ENCODE data around the gene LHFPL3. TPM values are rescaled to one million over a fixed set of nuclear protein-coding genes. Genes with fewer than 3 reads are reported as not detected.

LHFPL3 gene
- total RNA-seq, 6 experiments from 2014 or later = not detected

DNA sequence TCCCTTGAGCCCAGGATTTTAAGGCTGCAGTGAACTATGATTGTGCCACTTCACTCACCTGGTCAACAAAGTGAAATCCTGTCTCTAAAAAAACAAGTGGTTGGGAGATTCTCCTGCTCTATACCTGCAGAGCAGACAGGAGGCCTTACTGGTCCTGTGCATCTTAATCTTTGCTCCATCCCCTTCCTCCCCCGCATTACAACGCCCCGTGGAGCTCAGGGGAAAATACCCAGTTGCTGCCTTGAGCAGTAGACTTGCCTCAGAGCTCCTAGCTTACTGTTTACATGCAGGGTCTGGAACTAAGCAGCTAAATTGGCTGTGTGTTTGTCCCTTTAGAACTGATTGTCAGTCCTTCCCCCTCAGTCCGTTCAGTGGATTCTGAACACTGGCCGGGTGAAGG lies 561.8 kb downstream of the LHFPL3 start:
- WGBS (ENCODE audit: insufficient coverage, low coverage, low lambda C conversion rate, missing lambda C conversion rate) = 30% methylated on average over 2 of the region's 5 CpGs
- DNase-seq (no peak), ATAC-seq (no peak)
- Histone ChIP-seq H3K27ac (no peak overlapping the region), H3K9me3 (no peaks in the 10 kb centered on the region), H3K36me3 (no peaks in the 10 kb centered on the region), H3K4me3 (no peak overlapping the region), H3K27me3 (no peaks in the 10 kb centered on the region), H3K4me1 (no peaks in the 10 kb centered on the region)
- TF ChIP-seq POLR2A (IDR thresholded peaks at IDR 0.05) = no peak
- intact Hi-C loops (cut with DNase I) = no loop called here

DNA sequence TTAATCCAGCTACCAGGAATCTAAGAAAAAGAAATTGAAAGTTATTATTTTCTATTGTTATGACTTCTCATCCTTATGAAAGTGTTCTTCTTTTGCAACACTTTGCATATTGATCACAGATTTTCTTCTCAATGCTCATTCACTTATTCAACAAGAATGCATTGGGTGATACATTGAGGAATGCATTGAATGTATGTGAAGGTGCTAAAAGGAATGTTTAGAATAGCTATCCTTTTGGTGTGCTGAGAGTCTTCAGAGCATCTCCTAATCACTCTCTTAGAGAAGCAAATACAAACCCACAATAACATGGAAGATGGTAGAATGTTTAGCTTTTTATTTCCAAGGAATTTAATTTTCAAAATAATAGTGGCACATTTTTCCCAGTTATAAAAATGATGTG lies 563.5 kb downstream of the LHFPL3 start:
- DNase-seq = no peak
- no peak for TF ChIP-seq POLR2A (IDR thresholded peaks at IDR 0.05)
- TF ChIP-seq, protein P1, sequence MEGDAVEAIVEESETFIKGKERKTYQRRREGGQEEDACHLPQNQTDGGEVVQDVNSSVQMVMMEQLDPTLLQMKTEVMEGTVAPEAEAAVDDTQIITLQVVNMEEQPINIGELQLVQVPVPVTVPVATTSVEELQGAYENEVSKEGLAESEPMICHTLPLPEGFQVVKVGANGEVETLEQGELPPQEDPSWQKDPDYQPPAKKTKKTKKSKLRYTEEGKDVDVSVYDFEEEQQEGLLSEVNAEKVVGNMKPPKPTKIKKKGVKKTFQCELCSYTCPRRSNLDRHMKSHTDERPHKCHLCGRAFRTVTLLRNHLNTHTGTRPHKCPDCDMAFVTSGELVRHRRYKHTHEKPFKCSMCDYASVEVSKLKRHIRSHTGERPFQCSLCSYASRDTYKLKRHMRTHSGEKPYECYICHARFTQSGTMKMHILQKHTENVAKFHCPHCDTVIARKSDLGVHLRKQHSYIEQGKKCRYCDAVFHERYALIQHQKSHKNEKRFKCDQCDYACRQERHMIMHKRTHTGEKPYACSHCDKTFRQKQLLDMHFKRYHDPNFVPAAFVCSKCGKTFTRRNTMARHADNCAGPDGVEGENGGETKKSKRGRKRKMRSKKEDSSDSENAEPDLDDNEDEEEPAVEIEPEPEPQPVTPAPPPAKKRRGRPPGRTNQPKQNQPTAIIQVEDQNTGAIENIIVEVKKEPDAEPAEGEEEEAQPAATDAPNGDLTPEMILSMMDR (IDR thresholded peaks at IDR 0.05) = no peak
- Histone ChIP-seq H3K27ac (no peak overlapping the region), H3K27me3 (no peaks in the 10 kb centered on the region), H3K9me3 (no peaks in the 10 kb centered on the region), H3K4me3 (no peak overlapping the region), H3K4me1 (no peaks in the 10 kb centered on the region), H3K36me3 (no peaks in the 10 kb centered on the region)
- no peak for ATAC-seq
- intact Hi-C loops (cut with DNase I) = no loop called here

DNA sequence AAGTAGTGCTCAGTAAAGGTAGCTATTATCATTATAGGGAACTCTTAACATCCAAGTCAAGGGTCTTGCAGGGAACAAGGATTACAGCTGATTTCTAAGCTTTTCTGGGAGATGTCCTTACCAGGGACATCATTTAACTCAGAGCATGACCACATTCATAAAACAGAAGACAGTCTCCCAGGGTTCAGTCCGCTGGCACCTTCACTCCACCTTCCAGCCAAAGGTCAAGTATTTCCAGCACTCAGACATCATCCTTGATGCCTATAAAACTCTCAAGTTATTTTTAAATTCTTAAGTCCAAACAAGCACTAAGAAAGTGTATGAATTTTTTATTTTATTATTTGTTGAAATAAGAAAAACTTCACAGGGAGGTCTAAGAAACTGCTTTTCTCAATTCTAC lies 565.9 kb downstream of the LHFPL3 start:
- intact Hi-C loops (cut with DNase I) = no loop called here
- no peak for ATAC-seq
- DNase-seq = no peak
- no peak overlapping the region for H3K27ac ChIP-seq
- H3K27me3 ChIP-seq = no peaks in the 10 kb centered on the region
- no peaks in the 10 kb centered on the region for H3K9me3 ChIP-seq
- no peak overlapping the region for H3K4me3 ChIP-seq
- 100% methylated on average over 1 of the region's 1 CpG for WGBS (ENCODE audit: insufficient coverage, low coverage, low lambda C conversion rate, missing lambda C conversion rate)
- no peaks in the 10 kb centered on the region for H3K36me3 ChIP-seq
- TF ChIP-seq, protein P1 (IDR thresholded peaks at IDR 0.05) = no peak
- no peak for TF ChIP-seq POLR2A (IDR thresholded peaks at IDR 0.05)
- H3K4me1 ChIP-seq = no peaks in the 10 kb centered on the region

DNA sequence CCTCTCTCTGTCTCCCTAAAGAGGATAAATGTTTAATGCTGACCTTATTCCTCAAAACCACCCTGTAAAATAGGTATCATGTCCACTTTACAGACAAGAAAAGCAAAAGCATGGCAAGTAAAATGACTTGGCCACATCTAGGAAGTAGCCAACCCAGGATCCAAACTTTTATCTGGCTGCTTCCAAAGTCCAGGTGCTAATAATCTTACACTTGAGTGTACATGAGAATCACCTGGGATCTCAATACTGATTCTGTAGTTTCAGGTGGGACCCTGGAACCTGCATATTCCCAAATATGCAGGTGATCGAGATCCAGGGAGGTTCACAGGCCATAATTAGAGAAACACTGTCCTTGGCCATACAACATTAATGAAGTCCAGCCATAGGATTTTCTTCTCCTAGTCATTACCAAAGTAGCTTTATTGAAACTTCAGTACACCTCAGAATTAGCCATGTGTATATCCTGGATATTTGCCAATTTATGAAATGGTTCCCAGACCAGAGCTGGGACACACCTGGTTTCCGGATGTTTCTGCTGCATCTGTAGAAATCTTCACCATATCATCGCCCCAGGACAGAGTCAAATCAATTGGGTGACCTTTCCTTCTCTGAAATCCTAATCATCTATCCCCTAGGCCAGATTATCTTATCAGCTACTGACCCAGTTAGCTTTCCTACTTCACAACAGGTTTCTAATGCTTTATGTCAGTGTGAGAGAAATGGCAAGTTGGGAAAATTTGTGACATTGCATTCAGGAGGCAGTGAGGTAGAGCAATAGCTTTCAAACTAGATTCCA lies 566.5 kb downstream of the LHFPL3 start:
- H3K27ac ChIP-seq = no peak overlapping the region
- H3K4me3 ChIP-seq = no peak overlapping the region
- no peaks in the 10 kb centered on the region for H3K36me3 ChIP-seq
- H3K9me3 ChIP-seq = no peaks in the 10 kb centered on the region
- intact Hi-C loops (cut with DNase I) = no loop called here
- no peaks in the 10 kb centered on the region for H3K4me1 ChIP-seq
- no peak for TF ChIP-seq POLR2A (IDR thresholded peaks at IDR 0.05)
- TF ChIP-seq, protein P1 (IDR thresholded peaks at IDR 0.05) = no peak
- WGBS (ENCODE audit: insufficient coverage, low coverage, low lambda C conversion rate, missing lambda C conversion rate) = 83% methylated on average over 3 of the region's 3 CpGs
- ATAC-seq (no peak), DNase-seq (no peak)
- H3K27me3 ChIP-seq = no peaks in the 10 kb centered on the region

DNA sequence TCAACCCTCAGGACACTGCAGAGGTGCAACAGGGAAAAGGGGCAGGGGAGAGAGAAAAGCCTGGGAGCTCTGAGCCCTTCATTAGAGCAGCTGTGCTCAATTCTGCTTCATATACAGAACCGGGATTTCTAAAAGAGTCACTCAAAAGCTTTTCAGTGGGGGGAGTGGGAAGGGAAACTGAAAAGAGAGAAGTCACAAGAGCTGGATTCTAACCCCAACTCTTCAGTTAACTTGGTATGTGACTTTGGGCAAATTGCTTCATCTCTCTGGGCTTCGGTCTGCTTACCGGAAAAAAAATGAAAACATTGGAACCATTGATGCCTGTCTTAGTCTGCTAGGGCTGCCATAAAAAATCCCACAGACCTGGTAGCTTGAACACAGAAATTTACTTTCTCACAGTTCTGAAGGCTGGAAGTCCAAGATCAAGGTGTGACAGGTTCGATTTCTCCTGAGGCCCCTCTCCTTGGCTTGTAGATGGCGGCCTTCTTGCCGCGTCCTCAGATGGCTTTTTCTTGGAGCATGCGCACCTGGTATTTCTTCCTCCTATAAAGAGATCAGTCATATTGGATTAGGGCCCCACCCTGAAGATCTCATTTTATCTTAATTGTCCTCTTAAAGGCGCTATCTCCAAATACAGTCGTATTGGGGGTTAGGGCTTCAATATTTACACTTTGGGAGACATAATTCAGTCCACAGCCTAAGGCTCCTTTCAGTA lies 567.3 kb downstream of the LHFPL3 start:
- intact Hi-C loops (cut with DNase I) = no loop called here
- Histone ChIP-seq H3K9me3 (no peaks in the 10 kb centered on the region), H3K27me3 (no peaks in the 10 kb centered on the region), H3K4me3 (no peak overlapping the region), H3K27ac (no peak overlapping the region), H3K36me3 (no peaks in the 10 kb centered on the region), H3K4me1 (no peaks in the 10 kb centered on the region)
- 84% methylated on average over 7 of the region's 10 CpGs for WGBS (ENCODE audit: insufficient coverage, low coverage, low lambda C conversion rate, missing lambda C conversion rate)
- TF ChIP-seq, protein P1 (IDR thresholded peaks at IDR 0.05) = no peak
- TF ChIP-seq POLR2A (IDR thresholded peaks at IDR 0.05) = no peak
- ATAC-seq = peak in 3 of 4 donors; percentile 24 to 55 (median 52)
- no peak for DNase-seq

Measured in right lobe of liver (tissue), 6 donors.